GM18499 (cell line): Measurements from ENCODE around the gene POLR1C.
"Not testable (repeated sequence)": the region's sequence is repeated elsewhere in the genome, so short reads cannot be mapped to it uniquely, and the experiment has no call there.

Source experiments
- ATAC-seq: cut with Tn5 transposase; IDR thresholded peaks from one replicate; pipeline ENCODE4 v1.9.1; 2021; ENCODE audit warnings: moderate number of reproducible peaks; ENCODE audit not compliant: insufficient read depth, unreplicated experiment

Gene POLR1C

GRCh38 chr6:43557620-43558019, 40.7 kb downstream of the POLR1C start:
- not testable (repeated sequence) for ATAC-seq

- no peak for ATAC-seq
Observed at GRCh38 chr6:43559328-43559727, 42.4 kb downstream of the POLR1C start.

- no peak for ATAC-seq
Observed at GRCh38 chr6:43570876-43571441, 54.1 kb downstream of the POLR1C start.
